HG02678 (cell line): ENCODE data around the gene AATK.

Experiments used
- ATAC-seq: cut with Tn5 transposase; IDR thresholded peaks from one replicate; pipeline ENCODE4 v1.9.1; 2021; ENCODE audit warnings: mild to moderate bottlenecking, moderate library complexity; ENCODE audit not compliant: unreplicated experiment

Gene AATK

GRCh38 chr17:81144423-81144781 is 21.6 kb downstream of the AATK start:
- ATAC-seq: no peak

GRCh38 chr17:81143717-81144422 is 22.2 kb downstream of the AATK start:
- ATAC-seq: no peak

- ATAC-seq: no peak
Measured at GRCh38 chr17:81143200-81143527, 22.9 kb downstream of the AATK start.

- no peak for ATAC-seq
Measured at GRCh38 chr17:81142301-81143199, 23.5 kb downstream of the AATK start.

- no peak for ATAC-seq
Measured at GRCh38 chr17:81140695-81141094, 25.3 kb downstream of the AATK start.

- ATAC-seq: no peak
Measured at GRCh38 chr17:81140018-81140417, 26.0 kb downstream of the AATK start.

GRCh38 chr17:81139428-81139827 is 26.6 kb downstream of the AATK start:
- no peak for ATAC-seq

GRCh38 chr17:81138500-81138899 is 27.5 kb downstream of the AATK start:
- ATAC-seq: no peak

- no peak for ATAC-seq
Measured at GRCh38 chr17:81138083-81138482, 27.9 kb downstream of the AATK start.

- ATAC-seq: no peak
Measured at GRCh38 chr17:81137248-81137647, 28.8 kb downstream of the AATK start.

GRCh38 chr17:81136366-81136765 is 29.7 kb downstream of the AATK start:
- ATAC-seq: no peak

- ATAC-seq: no peak
Measured at GRCh38 chr17:81135505-81136278, 30.3 kb downstream of the AATK start.

GRCh38 chr17:81134064-81134781 is 31.8 kb downstream of the AATK start:
- ATAC-seq: no peak

- ATAC-seq: no peak
Measured at GRCh38 chr17:81132770-81133723, 33.0 kb downstream of the AATK start.

- ATAC-seq: no peak
Measured at GRCh38 chr17:81132197-81132540, 33.9 kb downstream of the AATK start.

- no peak for ATAC-seq
Measured at GRCh38 chr17:81131486-81132196, 34.4 kb downstream of the AATK start.

GRCh38 chr17:81130385-81131361 is 35.3 kb downstream of the AATK start:
- ATAC-seq: no peak

GRCh38 chr17:81129711-81130367 is 36.2 kb downstream of the AATK start:
- no peak for ATAC-seq
